Loucy (cell line): Measurements from ENCODE around the gene IGSF8.

Experiments
- EZH2phosphoT487 ChIP-seq: fragments of 200-600 bp; IDR thresholded peaks from 2 replicates; pipeline ENCODE4 v1.6.1; 2018; ENCODE audit warnings: antibody characterized with exemption, mild to moderate bottlenecking, moderate library complexity, borderline replicate concordance
- TF ChIP-seq, protein P1 (sequence below): fragments of 200-600 bp; sonication (generic); conservative IDR thresholded peaks from 2 replicates; pipeline ENCODE4 v1.5.1; 2014; ENCODE audit warnings: mild to moderate bottlenecking, antibody characterized with exemption, low read length

GRCh38 chr1:160045653-160046052 is 52.8 kb downstream of the IGSF8 start:
- TF ChIP-seq, protein P1, sequence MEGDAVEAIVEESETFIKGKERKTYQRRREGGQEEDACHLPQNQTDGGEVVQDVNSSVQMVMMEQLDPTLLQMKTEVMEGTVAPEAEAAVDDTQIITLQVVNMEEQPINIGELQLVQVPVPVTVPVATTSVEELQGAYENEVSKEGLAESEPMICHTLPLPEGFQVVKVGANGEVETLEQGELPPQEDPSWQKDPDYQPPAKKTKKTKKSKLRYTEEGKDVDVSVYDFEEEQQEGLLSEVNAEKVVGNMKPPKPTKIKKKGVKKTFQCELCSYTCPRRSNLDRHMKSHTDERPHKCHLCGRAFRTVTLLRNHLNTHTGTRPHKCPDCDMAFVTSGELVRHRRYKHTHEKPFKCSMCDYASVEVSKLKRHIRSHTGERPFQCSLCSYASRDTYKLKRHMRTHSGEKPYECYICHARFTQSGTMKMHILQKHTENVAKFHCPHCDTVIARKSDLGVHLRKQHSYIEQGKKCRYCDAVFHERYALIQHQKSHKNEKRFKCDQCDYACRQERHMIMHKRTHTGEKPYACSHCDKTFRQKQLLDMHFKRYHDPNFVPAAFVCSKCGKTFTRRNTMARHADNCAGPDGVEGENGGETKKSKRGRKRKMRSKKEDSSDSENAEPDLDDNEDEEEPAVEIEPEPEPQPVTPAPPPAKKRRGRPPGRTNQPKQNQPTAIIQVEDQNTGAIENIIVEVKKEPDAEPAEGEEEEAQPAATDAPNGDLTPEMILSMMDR: no peak
- no peak for TF ChIP-seq EZH2phosphoT487
